CD8-positive, alpha-beta memory T cell (primary cell): ENCODE data around the gene CMYA5. TPM values are rescaled to one million over a fixed set of nuclear protein-coding genes. Genes with fewer than 3 reads are reported as not detected.
A peak's percentile ranks its signal among the peaks of the same experiment; 100 is the strongest.

ENCODE experiments used
- CTCF ChIA-PET: fragments of 350-600 bp; sonication (Branson Sonifier 250); formaldehyde crosslinking; loops from one replicate; lab custom pipeline; 2021; ENCODE audit warnings: antibody characterized with exemption; lab: Charles Lee
- POLR2A ChIA-PET: fragments of 350-600 bp; sonication (Branson Sonifier 250); formaldehyde crosslinking; loops from one replicate; lab custom pipeline; 2021; ENCODE audit warnings: antibody characterized with exemption; lab: Charles Lee
- DNase-seq, 5 donors: peaks; one replicate each; pipeline versions ENCODE4 v3.0.0 to v3.0.0-alpha.2; 2020 to 2022; ENCODE audit warnings: mixed read lengths in 1 of 5
- H3K27ac ChIP-seq: one replicate; pipeline ENCODE4 v1.7.0; 2013; ENCODE audit warnings: low read depth, mild to moderate bottlenecking, low read length, moderate library complexity
- H3K27me3 ChIP-seq: 2 replicates; pipeline ENCODE4 v1.7.0; 2013; ENCODE audit warnings: low read length, mild to moderate bottlenecking; ENCODE audit not compliant: insufficient read depth, poor library complexity, severe bottlenecking
- H3K36me3 ChIP-seq: 2 replicates; pipeline ENCODE4 v1.7.0; 2013; ENCODE audit warnings: mild to moderate bottlenecking, low read length, moderate library complexity; ENCODE audit not compliant: insufficient read depth
- H3K4me1 ChIP-seq: 2 replicates; pipeline ENCODE4 v1.7.0; 2013; ENCODE audit warnings: mild to moderate bottlenecking, low read length, moderate library complexity; ENCODE audit not compliant: insufficient read depth
- H3K4me3 ChIP-seq: 2 replicates; pipeline ENCODE4 v1.7.0; 2013; ENCODE audit warnings: mild to moderate bottlenecking, low read length
- H3K9me3 ChIP-seq: 2 replicates; pipeline ENCODE4 v1.7.0; 2013; ENCODE audit warnings: mild to moderate bottlenecking, low read length
- H3K27ac Mint-ChIP-seq, 8 donors: one replicate each; pipeline ENCODE4 v1.8.0; 2020 to 2021; ENCODE audit warnings: mixed read lengths in 8 of 8, mild to moderate bottlenecking in 6 of 8, inconsistent platforms in 3 of 8, moderate library complexity in 3 of 8
- H3K27me3 Mint-ChIP-seq, 2 donors: one replicate each; pipeline ENCODE4 v1.8.0; 2020 to 2021; ENCODE audit warnings: mixed read lengths in 2 of 2, mild to moderate bottlenecking in 1 of 2, moderate library complexity in 1 of 2
- H3K36me3 Mint-ChIP-seq, 3 donors: one replicate each; pipeline ENCODE4 v1.8.0; 2020 to 2021; ENCODE audit warnings: mixed read lengths in 3 of 3, inconsistent platforms in 1 of 3, mild to moderate bottlenecking in 1 of 3
- H3K4me1 Mint-ChIP-seq, 3 donors: one replicate each; pipeline ENCODE4 v1.8.0; 2020 to 2021; ENCODE audit warnings: mixed read lengths in 3 of 3, inconsistent platforms in 1 of 3, mild to moderate bottlenecking in 1 of 3
- H3K4me3 Mint-ChIP-seq, 7 donors: one replicate each; pipeline ENCODE4 v1.8.0; 2020 to 2021; ENCODE audit warnings: mixed read lengths in 7 of 7, mild to moderate bottlenecking in 6 of 7, moderate library complexity in 4 of 7, inconsistent platforms in 2 of 7
- H3K9me3 Mint-ChIP-seq, 5 donors: one replicate each; pipeline ENCODE4 v1.8.0; 2020 to 2022; ENCODE audit warnings: mixed read lengths in 5 of 5, mild to moderate bottlenecking in 3 of 5, moderate library complexity in 2 of 5, inconsistent platforms in 1 of 5
- polyA plus RNA-seq: library from polyadenylated mRNA; unstranded; fragments of 300-500 nt; fragmentation: Illumina TruSeq; gene quantifications from one replicate; pipeline ENCODE4 v1.2.3, GENCODE V29; 2021
- total RNA-seq, 2 experiments: library from RNA; stranded (reverse); gene quantifications; one replicate each; pipeline ENCODE4 v1.2.3, GENCODE V29; 2021

Gene CMYA5
- total and polyA plus RNA-seq, 3 experiments from 2014 or later, result 0.10 to 0.16 TPM; not detected in 1

DNA sequence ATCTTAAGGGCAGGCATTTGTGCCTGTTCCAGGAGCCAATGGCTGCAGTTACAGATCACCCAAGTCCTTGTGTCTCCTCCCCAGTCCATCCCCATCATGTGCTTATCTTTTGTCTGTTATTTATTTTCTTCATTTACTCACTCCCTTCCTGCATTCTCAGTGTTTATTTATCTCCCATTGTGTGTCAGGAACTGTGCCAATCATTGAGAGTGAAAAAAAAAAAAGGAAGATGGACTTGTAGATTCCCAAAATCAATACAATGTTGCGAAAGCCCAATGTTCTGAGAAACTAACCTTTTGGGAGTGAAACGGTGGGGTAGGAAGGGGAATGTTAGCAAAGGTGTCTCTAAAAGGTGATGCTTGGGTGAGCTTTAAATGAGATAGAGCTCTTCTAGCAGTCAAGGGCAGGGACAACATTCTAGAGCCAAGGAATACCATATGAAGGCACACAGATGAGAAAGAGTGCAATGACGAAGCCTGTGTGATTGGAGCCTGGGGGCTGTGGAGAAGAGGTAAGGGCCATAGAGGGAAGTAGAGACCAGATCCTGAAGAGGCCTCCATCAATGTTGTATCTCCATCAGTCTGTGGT, 53.0 kb downstream of the CMYA5 start:
- H3K27me3 ChIP-seq, result no peaks in the 10 kb centered on the region
- peaks cover 0 to 3% (median 0%) of the 10 kb centered on the region in 3 donors for H3K36me3 Mint-ChIP-seq
- POLR2A ChIA-PET, result no interaction called here
- peak overlapping the region in 1 of 8 donors; percentile 14 for H3K27ac Mint-ChIP-seq
- peaks cover 0 to 3% (median 0%) of the 10 kb centered on the region in 5 donors for H3K9me3 Mint-ChIP-seq
- H3K4me1 ChIP-seq, result peaks cover 9% of the 10 kb centered on the region
- H3K4me1 Mint-ChIP-seq, result peaks cover 3 to 7% (median 4%) of the 10 kb centered on the region in 3 donors
- DNase-seq, result no peak
- H3K4me3 ChIP-seq, result no peak overlapping the region
- CTCF ChIA-PET, result interaction anchor here (0.6 kb wide), 1 partner anchor 32 kb away, joined by 4 read pairs; no protein-coding TSS in a partner anchor
- H3K27me3 Mint-ChIP-seq, result peaks cover 14 to 55% of the 10 kb centered on the region in 2 donors
- H3K9me3 ChIP-seq, result no peaks in the 10 kb centered on the region
- no peak overlapping the region for H3K4me3 Mint-ChIP-seq
- H3K36me3 ChIP-seq, result no peaks in the 10 kb centered on the region
- H3K27ac ChIP-seq, result no peak overlapping the region

DNA sequence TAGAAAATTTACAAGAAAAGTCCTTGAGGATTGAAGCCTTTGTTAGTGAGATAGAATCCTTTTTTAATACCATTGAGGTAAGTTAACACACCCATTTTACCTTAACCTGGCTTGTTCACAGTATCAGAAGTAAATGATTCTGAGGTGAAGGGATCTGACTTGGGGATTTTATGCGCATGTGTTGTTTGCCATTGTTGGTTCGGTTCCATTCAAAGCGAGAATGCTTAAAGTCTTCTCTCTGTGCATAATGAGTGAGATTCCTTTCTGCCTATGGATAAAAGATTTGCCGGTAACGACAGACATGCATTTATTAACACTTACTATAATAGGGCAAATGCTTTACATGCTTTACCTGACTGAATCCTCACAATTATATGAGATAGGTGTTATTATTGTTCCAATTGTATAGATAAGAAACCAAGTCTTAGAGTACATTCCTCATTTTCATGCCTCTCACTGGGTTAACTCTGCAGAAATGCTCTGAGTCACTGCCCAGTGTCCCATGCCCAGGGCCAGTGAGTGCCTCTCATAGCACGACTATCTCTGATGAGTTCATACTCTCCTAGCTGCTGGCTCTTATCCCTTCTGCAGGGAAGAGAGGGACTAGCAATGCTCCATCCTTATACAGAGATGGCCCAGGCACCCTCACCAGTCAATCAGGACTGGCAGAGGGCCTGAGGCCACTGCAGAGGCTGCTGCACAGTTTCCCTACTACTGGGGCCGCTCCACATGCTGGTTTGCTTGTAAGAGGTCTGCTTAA, 54.4 kb downstream of the CMYA5 start:
- Histone ChIP-seq H3K36me3 (no peaks in the 10 kb centered on the region), H3K27me3 (no peaks in the 10 kb centered on the region), H3K4me3 (no peak overlapping the region), H3K4me1 (no peaks in the 10 kb centered on the region), H3K27ac (no peak overlapping the region), H3K9me3 (no peaks in the 10 kb centered on the region)
- H3K27ac Mint-ChIP-seq, result no peak overlapping the region
- H3K36me3 Mint-ChIP-seq, result peaks cover 0 to 3% (median 0%) of the 10 kb centered on the region in 3 donors
- H3K4me3 Mint-ChIP-seq, result no peak overlapping the region
- ChIA-PET POLR2A (no interaction called here), CTCF (no interaction called here)
- peaks cover 0 to 3% (median 0%) of the 10 kb centered on the region in 5 donors for H3K9me3 Mint-ChIP-seq
- H3K4me1 Mint-ChIP-seq, result no peaks in the 10 kb centered on the region
- H3K27me3 Mint-ChIP-seq, result peaks cover 10 to 47% of the 10 kb centered on the region in 2 donors
- no peak for DNase-seq

DNA sequence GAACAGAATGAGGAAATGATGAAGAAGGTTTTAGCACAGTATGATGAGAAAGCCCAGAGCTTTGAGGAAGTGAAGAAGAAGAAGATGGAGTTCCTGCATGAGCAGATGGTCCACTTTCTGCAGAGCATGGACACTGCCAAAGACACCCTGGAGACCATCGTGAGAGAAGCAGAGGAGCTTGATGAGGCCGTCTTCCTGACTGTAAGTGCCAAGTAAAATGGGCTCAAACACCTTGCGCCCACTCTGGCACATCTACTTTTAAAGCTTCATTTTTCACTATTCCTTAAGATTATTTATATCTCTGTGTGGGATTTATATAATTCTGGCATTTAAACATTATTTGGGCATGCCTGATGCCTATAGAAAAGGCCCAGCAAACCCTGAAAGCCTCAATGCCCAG, 55.6 kb downstream of the CMYA5 start:
- Mint-ChIP-seq H3K4me1 (no peaks in the 10 kb centered on the region), H3K9me3 (peaks cover 0 to 3% (median 0%) of the 10 kb centered on the region in 5 donors), H3K36me3 (peaks cover 0 to 3% (median 0%) of the 10 kb centered on the region in 3 donors), H3K27ac (no peak overlapping the region), H3K27me3 (peaks cover 10 to 53% of the 10 kb centered on the region in 2 donors), H3K4me3 (no peak overlapping the region)
- Histone ChIP-seq H3K36me3 (no peaks in the 10 kb centered on the region), H3K4me3 (no peak overlapping the region), H3K27ac (no peak overlapping the region), H3K27me3 (no peaks in the 10 kb centered on the region), H3K4me1 (no peaks in the 10 kb centered on the region), H3K9me3 (no peaks in the 10 kb centered on the region)
- ChIA-PET POLR2A (interaction anchor here (0.5 kb wide), 1 partner anchor 857 kb away, joined by 3 read pairs; no protein-coding TSS in a partner anchor), CTCF (no interaction called here)
- DNase-seq, result no peak

DNA sequence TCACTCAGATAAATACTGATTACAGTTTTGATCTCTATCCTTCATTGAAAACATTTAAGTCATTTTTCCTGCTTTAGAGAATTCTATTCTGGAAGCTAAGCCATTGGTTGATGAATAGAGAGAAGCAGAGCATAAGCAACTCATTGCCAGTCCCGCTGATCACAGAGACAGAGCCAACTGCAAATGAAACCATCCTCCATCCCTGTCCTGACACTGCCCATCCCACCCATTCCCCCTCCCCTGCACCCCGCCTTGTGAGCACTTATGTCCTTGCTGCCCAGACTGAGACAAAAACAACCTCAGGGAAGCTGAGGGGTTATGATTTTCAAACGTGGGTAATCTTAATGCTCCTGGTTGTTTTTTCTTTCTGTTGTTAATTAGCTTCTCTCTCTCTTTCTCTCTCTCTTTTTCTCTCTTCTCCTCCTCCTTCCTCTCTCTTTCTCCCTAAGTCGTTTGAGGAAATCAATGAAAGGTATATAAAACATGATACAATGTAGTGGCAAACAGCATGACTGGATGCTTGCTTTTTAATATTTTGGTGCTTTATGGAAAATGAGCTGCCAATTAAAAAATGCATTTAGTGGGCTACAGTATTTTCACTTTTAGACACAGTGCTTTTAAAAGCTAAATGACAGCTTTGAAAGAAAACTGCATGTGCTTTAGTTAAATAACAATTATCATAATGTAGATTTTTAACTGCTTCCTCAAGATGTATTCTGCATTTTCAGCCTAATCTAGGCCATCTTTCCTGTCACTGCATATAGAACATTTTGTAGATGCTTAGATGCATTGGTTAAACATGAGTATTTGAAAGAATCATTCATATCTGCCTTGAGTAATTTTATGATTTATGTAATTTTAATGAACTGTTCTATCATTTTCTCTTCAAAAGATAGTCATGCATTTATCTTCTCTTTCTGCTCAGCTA, 57.3 kb downstream of the CMYA5 start:
- Histone ChIP-seq H3K27me3 (no peaks in the 10 kb centered on the region), H3K27ac (no peak overlapping the region), H3K4me1 (no peaks in the 10 kb centered on the region), H3K4me3 (no peak overlapping the region), H3K36me3 (no peaks in the 10 kb centered on the region), H3K9me3 (no peaks in the 10 kb centered on the region)
- no peaks in the 10 kb centered on the region for H3K4me1 Mint-ChIP-seq
- ChIA-PET CTCF (no interaction called here), POLR2A (no interaction called here)
- no peak overlapping the region for H3K4me3 Mint-ChIP-seq
- peaks cover 0 to 3% (median 0%) of the 10 kb centered on the region in 5 donors for H3K9me3 Mint-ChIP-seq
- DNase-seq, result no peak
- peaks cover 15 to 54% of the 10 kb centered on the region in 2 donors for H3K27me3 Mint-ChIP-seq
- H3K36me3 Mint-ChIP-seq, result peaks cover 0 to 3% (median 0%) of the 10 kb centered on the region in 3 donors
- no peak overlapping the region for H3K27ac Mint-ChIP-seq

DNA sequence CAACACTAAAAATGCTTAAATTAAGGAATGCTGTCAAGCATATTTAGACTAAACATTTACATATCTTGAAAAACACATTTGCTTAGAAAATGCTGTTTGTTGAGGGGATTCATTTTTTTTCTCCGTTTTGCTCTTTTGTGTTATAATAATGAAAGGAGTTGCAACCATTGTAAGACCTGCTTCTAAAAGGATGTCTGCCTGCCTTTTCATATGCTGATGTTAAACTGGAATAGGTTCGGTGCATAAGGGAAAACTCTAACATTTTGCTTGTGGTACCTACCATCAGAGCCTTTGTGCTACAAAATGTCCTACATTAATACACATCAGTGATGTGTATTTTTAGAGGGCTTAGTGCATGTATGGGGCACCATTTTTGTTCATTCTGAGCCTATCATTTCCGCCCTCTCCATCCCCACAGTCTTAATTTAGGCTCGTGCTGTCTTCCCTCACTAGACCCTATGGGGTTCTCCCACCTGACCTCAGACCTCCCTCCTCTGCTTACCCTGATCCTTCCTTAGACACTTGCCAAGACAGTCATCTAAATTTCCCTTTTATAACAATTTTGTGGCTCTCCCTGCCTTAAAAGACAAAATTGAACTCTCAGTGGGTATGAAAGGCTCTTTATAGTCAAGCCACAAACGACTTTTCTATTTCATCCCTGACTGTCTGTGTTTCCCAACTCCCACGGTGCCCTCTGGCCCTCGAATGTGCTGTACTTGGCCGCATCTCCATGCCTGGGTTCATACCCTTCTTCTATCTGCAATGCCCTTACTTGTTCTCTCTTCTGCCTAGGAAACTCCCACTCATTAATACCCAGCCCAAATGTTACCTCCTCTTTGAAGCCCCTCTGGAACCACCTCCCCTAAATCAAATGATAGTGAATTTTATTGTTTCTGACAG, 61.2 kb downstream of the CMYA5 start:
- Mint-ChIP-seq H3K36me3 (peaks cover 0 to 5% (median 0%) of the 10 kb centered on the region in 3 donors), H3K4me3 (no peak overlapping the region), H3K27ac (peak overlapping the region in 1 of 8 donors; percentile 89), H3K9me3 (no peaks in the 10 kb centered on the region), H3K4me1 (peaks cover 0 to under 1% (median 0%) of the 10 kb centered on the region in 3 donors), H3K27me3 (peaks cover 15 to 50% of the 10 kb centered on the region in 2 donors)
- DNase-seq, result no peak
- Histone ChIP-seq H3K36me3 (no peaks in the 10 kb centered on the region), H3K27me3 (no peaks in the 10 kb centered on the region), H3K27ac (no peak overlapping the region), H3K4me1 (no peaks in the 10 kb centered on the region), H3K4me3 (no peak overlapping the region), H3K9me3 (no peaks in the 10 kb centered on the region)
- CTCF ChIA-PET, result no interaction called here
- POLR2A ChIA-PET, result no interaction called here

DNA sequence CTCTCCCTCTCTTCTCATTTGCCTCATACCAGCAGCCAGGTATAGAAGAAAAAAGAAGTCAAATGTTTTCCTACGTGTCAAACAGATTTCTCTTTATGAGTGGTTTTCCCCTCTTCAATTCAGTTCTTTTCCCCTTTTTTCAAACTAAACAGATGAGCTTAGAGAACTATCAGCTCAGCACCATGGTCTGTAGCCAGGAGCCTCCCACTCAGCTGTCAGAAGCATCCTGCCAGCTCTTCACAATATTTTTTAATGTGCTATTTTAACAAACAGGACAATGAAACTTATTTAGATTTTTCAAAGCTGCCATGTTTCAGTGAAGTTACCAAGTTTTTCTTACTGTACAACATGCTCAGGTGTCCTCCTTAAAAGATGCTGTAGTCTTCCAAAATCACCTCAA, 63.5 kb downstream of the CMYA5 start:
- Histone ChIP-seq H3K4me3 (no peak overlapping the region), H3K27ac (no peak overlapping the region), H3K4me1 (no peaks in the 10 kb centered on the region), H3K27me3 (no peaks in the 10 kb centered on the region), H3K9me3 (no peaks in the 10 kb centered on the region), H3K36me3 (no peaks in the 10 kb centered on the region)
- no peaks in the 10 kb centered on the region for H3K9me3 Mint-ChIP-seq
- H3K27me3 Mint-ChIP-seq, result peaks cover 15 to 44% of the 10 kb centered on the region in 2 donors
- CTCF ChIA-PET, result no interaction called here
- peak overlapping the region in 1 of 8 donors; percentile 22 for H3K27ac Mint-ChIP-seq
- H3K4me3 Mint-ChIP-seq, result no peak overlapping the region
- peaks cover 0 to 5% (median 0%) of the 10 kb centered on the region in 3 donors for H3K36me3 Mint-ChIP-seq
- POLR2A ChIA-PET, result no interaction called here
- peaks cover 0 to 3% (median 0%) of the 10 kb centered on the region in 3 donors for H3K4me1 Mint-ChIP-seq
- DNase-seq, result no peak

DNA sequence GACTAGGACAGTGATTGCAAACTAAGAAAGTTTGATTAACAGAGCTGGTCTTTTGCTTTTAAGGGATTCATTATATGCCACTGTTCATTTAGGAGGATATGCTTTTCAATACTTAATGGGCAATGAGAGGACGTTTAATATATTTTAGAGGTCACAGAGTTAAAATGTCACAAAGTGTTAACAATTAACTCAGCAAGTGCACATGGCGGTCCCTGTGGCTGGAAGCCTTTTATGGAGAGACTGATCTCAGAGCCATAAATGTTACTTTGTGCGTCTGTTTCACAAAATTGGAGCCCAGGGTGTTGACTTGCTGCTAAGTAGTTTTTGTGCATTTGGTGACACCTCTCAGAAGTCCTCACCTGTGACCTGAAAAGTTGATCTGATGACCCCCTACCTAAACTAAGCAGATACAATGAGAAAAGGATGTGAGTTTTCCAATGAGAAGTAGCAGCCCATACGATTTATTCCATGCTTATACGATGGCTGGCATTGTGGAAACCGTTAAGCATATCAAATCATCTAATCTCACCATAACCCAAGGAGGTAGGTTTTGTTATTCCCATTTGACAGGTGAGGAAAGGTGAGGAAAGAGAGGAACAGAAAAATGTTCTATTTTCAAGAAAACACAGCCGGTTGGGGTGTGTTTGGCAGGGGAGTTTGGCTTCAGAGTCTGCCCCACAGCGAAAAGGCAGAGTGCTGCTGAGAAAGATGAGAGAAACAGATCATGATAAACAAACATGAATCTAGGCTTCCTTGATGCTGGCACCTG, 64.4 kb downstream of the CMYA5 start:
- DNase-seq, result no peak
- POLR2A ChIA-PET, result no interaction called here
- Histone ChIP-seq H3K27me3 (no peaks in the 10 kb centered on the region), H3K4me1 (no peaks in the 10 kb centered on the region), H3K36me3 (no peaks in the 10 kb centered on the region), H3K4me3 (no peak overlapping the region), H3K27ac (no peak overlapping the region), H3K9me3 (no peaks in the 10 kb centered on the region)
- CTCF ChIA-PET, result no interaction called here
- Mint-ChIP-seq H3K9me3 (no peaks in the 10 kb centered on the region), H3K27ac (no peak overlapping the region), H3K27me3 (peaks cover 16 to 39% of the 10 kb centered on the region in 2 donors), H3K4me1 (peaks cover 0 to 3% (median 0%) of the 10 kb centered on the region in 3 donors), H3K36me3 (peaks cover 0 to 5% (median 0%) of the 10 kb centered on the region in 3 donors), H3K4me3 (no peak overlapping the region)
